Ascending aorta (tissue), 2 donors: ENCODE results near the gene MTFMT. TPM values are rescaled to one million over a fixed set of nuclear protein-coding genes. Genes with fewer than 3 reads are reported as not detected.

ENCODE experiments used
- DNase-seq, 2 donors: peaks; one replicate each; pipeline ENCODE4 v3.0.0-alpha.2; 2019; ENCODE audit warnings: low spot score in 2 of 2
- H3K27ac ChIP-seq, 2 donors: fragments of 200-600 bp; sonication (generic); one replicate each; pipeline ENCODE4 v1.5.1; 2016 to 2017; ENCODE audit warnings: mild to moderate bottlenecking in 1 of 2
- H3K27me3 ChIP-seq: fragments of 200-600 bp; sonication (generic); one replicate; pipeline ENCODE4 v1.5.1; 2017
- H3K36me3 ChIP-seq, 2 donors: fragments of 200-600 bp; sonication (generic); one replicate each; pipeline ENCODE4 v1.5.1; 2016
- H3K4me1 ChIP-seq, 2 donors: fragments of 200-600 bp; sonication (generic); one replicate each; pipeline ENCODE4 v1.5.1; 2016 to 2017; ENCODE audit warnings: mild to moderate bottlenecking in 1 of 2
- H3K4me3 ChIP-seq, 2 donors: fragments of 200-600 bp; sonication (generic); one replicate each; pipeline ENCODE4 v1.5.1; 2016 to 2017; ENCODE audit warnings: mild to moderate bottlenecking in 1 of 2
- H3K9me3 ChIP-seq, 2 donors: fragments of 200-600 bp; sonication (generic); one replicate each; pipeline ENCODE4 v1.5.1; 2016
- intact Hi-C: fragments of 100-400 bp; cut with DNase I; formaldehyde crosslinking; loops from one replicate; pipeline ENCODE4 v1.15.1; 2023
- total RNA-seq: library from RNA; depleted of rRNA; stranded (reverse); fragments of >200 nt; gene quantifications from one replicate; pipeline ENCODE4 v1.1.0, GENCODE V29; 2016
- TF ChIP-seq, protein P1 (sequence below), 3 experiments: fragments of 200-600 bp in 2 of 3; fragments of 450-650 bp in 1 of 3; sonication (generic) in 2 of 3; IDR thresholded peaks; one replicate each; pipeline ENCODE4 v1.5.1; 2016 to 2019; ENCODE audit warnings: antibody characterized with exemption in 3 of 3, mild to moderate bottlenecking in 1 of 3, moderate library complexity in 1 of 3

MTFMT gene
- total RNA-seq, 1 donor from 2014 or later: 54.7 TPM

DNA sequence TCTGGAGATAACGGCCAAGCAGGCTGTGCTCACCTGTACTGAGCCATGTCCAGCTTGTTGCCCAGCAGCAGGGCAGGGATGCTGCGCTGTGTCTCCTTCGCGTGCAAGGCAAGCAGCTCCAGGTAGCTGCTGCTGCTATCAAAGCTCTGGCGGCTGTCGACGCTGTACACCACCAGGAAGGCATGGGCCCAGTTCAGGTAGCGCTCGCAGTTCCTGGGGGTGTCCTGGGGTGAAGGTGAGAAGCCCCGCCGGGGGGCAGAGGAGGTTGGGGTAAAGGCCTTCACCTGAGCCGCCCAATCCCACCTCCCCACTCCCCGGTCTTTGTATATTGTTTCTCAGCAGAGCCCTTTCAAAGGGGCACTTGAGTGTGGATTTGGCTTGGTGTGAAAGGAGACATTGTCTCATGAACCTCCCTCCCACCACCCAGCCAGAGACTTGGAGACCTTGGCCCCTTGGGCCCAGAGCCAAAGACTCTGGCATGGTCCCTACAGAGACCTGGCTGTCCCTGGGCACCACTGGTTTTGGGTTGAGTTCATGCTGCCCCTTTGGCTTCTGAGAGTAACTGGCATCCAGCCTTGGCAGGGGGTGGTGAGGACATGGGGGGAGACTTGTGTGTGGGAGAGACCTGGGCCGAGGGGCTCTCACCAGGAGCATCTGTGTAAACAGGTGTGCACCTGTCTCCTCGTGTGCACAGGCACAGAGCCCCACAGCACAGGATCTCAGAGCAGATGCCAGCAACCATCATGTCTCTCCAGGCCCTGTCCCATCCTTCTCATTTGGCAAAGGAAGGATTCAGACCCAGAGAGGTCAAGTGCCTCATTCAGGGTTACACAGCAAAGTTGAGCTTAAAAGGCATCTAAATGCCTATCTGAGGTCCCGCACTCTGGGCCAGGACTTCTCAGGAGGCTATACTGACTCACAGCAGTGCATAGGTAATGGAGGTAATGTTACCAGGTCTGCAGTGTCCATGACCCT is 29.2 kb upstream of the MTFMT start:
- no peak for DNase-seq
- Histone ChIP-seq H3K27ac (peak overlapping the region; percentile 97), H3K4me1 (peaks cover 28 to 86% of the 10 kb centered on the region in 2 donors), H3K36me3 (peaks cover 50 to 61% of the 10 kb centered on the region in 2 donors), H3K4me3 (peak overlapping the region in 1 of 2 donors; percentile 2), H3K9me3 (no peaks in the 10 kb centered on the region), H3K27me3 (no peaks in the 10 kb centered on the region)
- TF ChIP-seq, protein P1, sequence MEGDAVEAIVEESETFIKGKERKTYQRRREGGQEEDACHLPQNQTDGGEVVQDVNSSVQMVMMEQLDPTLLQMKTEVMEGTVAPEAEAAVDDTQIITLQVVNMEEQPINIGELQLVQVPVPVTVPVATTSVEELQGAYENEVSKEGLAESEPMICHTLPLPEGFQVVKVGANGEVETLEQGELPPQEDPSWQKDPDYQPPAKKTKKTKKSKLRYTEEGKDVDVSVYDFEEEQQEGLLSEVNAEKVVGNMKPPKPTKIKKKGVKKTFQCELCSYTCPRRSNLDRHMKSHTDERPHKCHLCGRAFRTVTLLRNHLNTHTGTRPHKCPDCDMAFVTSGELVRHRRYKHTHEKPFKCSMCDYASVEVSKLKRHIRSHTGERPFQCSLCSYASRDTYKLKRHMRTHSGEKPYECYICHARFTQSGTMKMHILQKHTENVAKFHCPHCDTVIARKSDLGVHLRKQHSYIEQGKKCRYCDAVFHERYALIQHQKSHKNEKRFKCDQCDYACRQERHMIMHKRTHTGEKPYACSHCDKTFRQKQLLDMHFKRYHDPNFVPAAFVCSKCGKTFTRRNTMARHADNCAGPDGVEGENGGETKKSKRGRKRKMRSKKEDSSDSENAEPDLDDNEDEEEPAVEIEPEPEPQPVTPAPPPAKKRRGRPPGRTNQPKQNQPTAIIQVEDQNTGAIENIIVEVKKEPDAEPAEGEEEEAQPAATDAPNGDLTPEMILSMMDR (IDR thresholded peaks at IDR 0.05): no peak
- intact Hi-C loops: no loop called here

DNA sequence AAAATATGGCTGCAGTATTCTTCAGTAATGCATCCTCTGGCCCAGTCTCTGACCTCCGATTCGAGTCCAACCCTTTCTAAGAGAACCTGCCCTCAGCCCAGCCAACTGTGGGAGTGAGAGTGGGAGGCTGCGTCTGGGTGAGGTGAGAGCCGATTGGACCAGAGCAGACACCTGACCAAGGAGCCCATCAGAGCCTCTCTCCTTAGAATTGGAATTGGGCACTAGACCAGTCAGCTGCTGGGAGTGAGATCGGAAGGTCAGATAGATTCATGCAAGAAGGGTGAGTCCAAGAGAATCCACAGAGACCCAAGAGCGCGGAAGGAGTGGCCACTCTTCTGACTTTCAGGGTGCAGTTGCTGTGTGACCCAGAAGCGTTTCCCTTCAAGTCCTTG is 28.1 kb upstream of the MTFMT start:
- Histone ChIP-seq H3K27ac (peak overlapping the region; percentile 97), H3K36me3 (peaks cover 57 to 70% of the 10 kb centered on the region in 2 donors), H3K4me1 (peaks cover 21 to 75% of the 10 kb centered on the region in 2 donors), H3K9me3 (no peaks in the 10 kb centered on the region), H3K4me3 (no peak overlapping the region), H3K27me3 (no peaks in the 10 kb centered on the region)
- TF ChIP-seq, protein P1 (IDR thresholded peaks at IDR 0.05): no peak
- intact Hi-C loops: no loop called here
- DNase-seq: no peak

DNA sequence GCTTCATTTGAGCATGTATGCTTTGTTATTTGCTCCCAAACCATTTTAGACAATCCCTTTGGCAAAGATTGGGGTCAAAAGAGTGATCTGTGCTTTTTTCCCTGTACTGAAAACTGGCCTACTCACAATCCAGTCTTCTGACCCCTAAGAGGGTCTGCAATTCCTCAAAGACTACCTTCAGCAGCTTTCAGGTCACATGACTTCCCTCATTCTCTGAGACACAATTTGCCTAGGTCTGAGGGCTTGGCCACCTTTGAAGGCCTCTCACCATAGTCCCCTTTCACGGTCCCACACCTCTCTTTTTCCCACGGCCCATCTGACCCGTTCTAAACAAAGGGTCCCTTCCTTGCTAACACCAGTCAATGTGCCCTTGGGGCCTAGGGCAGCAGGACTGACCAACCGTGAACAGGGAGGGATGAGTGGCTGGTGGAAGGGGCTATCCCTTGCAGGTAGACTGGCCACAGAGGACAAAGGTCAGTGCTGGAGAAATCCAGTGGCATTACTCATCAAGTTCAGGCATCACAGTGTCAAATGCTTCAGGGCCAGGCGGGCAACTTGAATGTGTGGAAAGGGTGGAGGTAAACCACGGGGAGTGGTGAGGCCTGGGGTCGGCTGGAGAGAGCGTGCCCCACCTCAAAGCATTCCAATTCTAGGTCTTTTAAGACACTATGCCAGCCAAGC is 27.6 kb upstream of the MTFMT start:
- no peaks in the 10 kb centered on the region for H3K27me3 ChIP-seq
- peak overlapping the region; percentile 97 for H3K27ac ChIP-seq
- intact Hi-C loops: no loop called here
- TF ChIP-seq, protein P1 (IDR thresholded peaks at IDR 0.05): no peak
- no peaks in the 10 kb centered on the region for H3K9me3 ChIP-seq
- no peak for DNase-seq
- peaks cover 57 to 71% of the 10 kb centered on the region in 2 donors for H3K36me3 ChIP-seq
- H3K4me1 ChIP-seq: peaks cover 18 to 69% of the 10 kb centered on the region in 2 donors
- no peak overlapping the region for H3K4me3 ChIP-seq

DNA sequence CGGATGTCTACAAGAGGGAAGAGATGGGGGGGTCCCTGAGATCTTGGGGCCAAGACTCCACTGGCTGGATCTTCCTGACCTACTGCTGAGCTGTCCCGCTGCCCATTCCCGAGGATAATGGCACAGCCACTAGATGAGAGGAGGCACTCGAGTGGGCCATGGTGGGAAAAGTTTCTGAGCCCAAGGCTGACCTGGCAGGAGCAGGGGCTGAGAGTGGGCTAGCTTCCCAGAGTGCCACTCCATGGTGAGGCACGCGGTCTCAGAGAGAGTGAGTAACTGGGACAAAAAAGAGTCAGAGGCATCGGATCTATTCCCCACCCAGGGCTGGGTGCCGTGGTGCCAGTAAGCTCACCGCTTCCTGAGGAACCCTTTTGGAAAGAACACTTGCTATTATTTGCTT is 26.7 kb upstream of the MTFMT start:
- Histone ChIP-seq H3K36me3 (peaks cover 59 to 71% of the 10 kb centered on the region in 2 donors), H3K9me3 (no peaks in the 10 kb centered on the region), H3K27me3 (no peaks in the 10 kb centered on the region), H3K4me3 (no peak overlapping the region), H3K4me1 (peaks cover 16 to 62% of the 10 kb centered on the region in 2 donors), H3K27ac (peak overlapping the region; percentile 97)
- intact Hi-C loops: no loop called here
- no peak for DNase-seq
- TF ChIP-seq, protein P1 (IDR thresholded peaks at IDR 0.05): no peak

DNA sequence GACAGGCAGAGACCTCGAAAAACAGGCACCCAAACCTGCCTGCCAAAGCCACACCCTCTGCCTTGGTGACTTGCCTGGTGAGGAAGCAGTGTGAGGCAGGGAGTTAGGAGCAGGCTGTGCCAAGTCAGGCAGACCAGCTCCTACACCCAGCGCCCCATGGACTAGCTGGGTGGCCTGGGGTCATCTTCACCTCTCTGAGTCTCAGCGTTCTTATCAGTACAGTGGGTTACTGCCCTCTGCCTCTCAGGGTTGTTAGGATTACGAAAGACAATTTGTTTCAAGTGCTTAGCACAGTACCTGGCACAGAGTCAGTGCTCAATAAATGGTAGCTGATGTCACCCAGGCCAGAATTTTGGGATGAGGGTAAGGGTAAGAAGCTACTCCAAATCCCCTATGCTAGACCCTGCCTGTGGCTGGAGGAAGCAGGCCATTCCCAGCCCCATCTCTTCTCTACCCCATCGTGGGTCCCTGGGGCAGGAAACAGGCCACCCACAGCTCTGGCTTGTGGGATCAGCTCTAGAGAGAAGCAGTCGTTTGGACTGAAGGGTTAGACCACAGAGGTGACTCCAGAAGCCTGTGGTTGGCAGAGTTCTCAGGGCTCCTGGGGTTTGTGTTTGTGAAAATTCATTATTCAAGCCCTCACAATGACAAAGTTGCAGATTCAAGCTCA is 25.9 kb upstream of the MTFMT start:
- intact Hi-C loops: loop anchor here (2.0 kb wide), 1 partner anchor 77 kb away; the partner anchor contains the start of gene PDCD7
- peaks cover 13 to 55% of the 10 kb centered on the region in 2 donors for H3K4me1 ChIP-seq
- no peak for DNase-seq
- no peaks in the 10 kb centered on the region for H3K27me3 ChIP-seq
- H3K9me3 ChIP-seq: no peaks in the 10 kb centered on the region
- TF ChIP-seq, protein P1 (IDR thresholded peaks at IDR 0.05): no peak
- H3K4me3 ChIP-seq: no peak overlapping the region
- H3K27ac ChIP-seq: peak overlapping the region; percentile 97
- peaks cover 59 to 71% of the 10 kb centered on the region in 2 donors for H3K36me3 ChIP-seq
